Measurements from ENCODE around the gene FAM3C. TPM values are rescaled to one million over a fixed set of nuclear protein-coding genes. Genes with fewer than 3 reads are reported as not detected.
A peak's percentile ranks its signal among the peaks of the same experiment; 100 is the strongest.

The FAM3C gene
- polyA plus RNA-seq, 1 experiment, result 48.7 TPM

DNA sequence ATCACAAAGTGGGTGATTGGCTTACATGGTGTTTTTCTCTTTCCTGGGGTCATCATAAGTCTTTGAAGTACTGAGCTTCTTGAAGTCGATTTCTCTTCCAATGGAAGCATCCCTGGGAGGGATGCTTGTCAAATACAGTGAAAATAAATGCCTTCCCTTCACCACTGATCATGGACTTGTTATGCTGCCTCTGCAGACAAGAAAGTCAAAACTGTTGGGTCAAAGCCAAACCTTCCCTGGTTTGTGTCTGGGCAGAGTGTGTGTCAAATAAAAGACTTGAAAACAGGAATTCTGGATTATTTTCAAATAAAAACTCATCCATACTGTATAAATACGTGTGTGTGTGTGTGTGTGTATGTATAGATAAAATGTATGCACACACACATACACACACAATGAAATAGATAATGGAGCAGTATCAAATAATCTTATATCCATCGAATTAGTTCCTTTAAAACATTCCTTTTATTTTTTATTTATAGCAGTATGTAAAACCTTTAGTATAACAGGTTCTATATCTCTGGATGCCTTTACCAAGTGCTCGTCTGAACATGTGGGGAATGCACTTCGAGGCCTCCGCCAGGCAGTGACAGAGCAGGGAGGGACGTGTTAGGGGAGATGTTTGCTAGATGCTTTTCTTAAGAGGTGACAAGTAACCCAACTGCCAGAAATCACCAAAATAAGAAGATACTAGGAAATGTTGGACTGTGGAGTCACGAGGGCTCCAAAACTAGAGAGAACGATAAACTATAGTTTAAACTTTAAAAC, 94.5 kb downstream of the FAM3C start:
- Histone ChIP-seq H3K4me3 (ENCODE audit: low read depth, low read length) (no peak overlapping the region), H3K9me3 (ENCODE audit: control insufficient read depth, insufficient read depth, low read length) (no peaks in the 10 kb centered on the region), H3K27me3 (ENCODE audit: control insufficient read depth, insufficient read depth, low read length) (no peaks in the 10 kb centered on the region), H3K27ac (ENCODE audit: low read depth, low read length) (peak overlapping the region; percentile 66)
- no peak for DNase-seq (ENCODE audit: low read depth, low spot score)
- POLR2A ChIA-PET, result no interaction called here
- TF ChIP-seq, protein P1, sequence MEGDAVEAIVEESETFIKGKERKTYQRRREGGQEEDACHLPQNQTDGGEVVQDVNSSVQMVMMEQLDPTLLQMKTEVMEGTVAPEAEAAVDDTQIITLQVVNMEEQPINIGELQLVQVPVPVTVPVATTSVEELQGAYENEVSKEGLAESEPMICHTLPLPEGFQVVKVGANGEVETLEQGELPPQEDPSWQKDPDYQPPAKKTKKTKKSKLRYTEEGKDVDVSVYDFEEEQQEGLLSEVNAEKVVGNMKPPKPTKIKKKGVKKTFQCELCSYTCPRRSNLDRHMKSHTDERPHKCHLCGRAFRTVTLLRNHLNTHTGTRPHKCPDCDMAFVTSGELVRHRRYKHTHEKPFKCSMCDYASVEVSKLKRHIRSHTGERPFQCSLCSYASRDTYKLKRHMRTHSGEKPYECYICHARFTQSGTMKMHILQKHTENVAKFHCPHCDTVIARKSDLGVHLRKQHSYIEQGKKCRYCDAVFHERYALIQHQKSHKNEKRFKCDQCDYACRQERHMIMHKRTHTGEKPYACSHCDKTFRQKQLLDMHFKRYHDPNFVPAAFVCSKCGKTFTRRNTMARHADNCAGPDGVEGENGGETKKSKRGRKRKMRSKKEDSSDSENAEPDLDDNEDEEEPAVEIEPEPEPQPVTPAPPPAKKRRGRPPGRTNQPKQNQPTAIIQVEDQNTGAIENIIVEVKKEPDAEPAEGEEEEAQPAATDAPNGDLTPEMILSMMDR (IDR thresholded peaks at IDR 0.05; ENCODE audit: low read depth, low read length), result no peak
- CTCF ChIA-PET, result no interaction called here

DNA sequence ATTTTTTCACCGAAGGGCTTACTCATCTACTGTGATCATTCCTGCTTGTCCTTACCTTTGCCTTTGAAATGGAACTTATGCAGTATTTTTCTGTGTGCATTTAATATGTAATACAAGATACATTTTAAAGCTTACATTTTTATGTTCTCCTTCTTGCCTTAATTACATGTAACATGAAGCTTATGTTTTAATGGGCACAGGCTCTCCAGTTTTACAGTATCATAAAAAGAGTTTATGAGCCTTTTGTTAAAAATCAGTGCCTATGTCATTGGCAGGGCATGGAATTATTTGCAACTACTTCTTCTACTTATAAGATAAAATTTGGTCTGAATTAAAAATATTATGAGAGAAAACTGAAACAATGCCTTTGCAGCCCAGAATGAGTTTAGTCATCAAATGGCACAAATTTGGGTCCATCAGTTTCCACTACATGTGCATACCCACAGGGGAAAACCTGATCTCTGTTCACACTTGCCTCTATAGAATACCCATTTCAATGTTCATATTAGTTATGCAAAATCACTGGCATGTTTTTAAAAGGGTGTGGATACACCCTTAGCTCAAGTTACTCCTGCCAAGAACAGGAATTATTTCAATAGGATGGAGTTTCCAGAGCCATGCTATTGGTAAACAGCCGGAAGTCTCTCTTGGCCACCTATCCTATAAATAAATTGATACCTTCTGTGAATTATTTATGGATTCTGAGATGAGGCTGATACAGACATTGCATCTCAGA, 95.3 kb downstream of the FAM3C start:
- ChIA-PET POLR2A (no interaction called here), CTCF (interaction anchor here (0.9 kb wide), 1 partner anchor 193 kb away, joined by 3 read pairs; no protein-coding TSS in a partner anchor)
- Histone ChIP-seq H3K27ac (ENCODE audit: low read depth, low read length) (no peak overlapping the region), H3K9me3 (ENCODE audit: control insufficient read depth, insufficient read depth, low read length) (no peaks in the 10 kb centered on the region), H3K4me3 (ENCODE audit: low read depth, low read length) (no peak overlapping the region), H3K27me3 (ENCODE audit: control insufficient read depth, insufficient read depth, low read length) (no peaks in the 10 kb centered on the region)
- TF ChIP-seq, protein P1 (IDR thresholded peaks at IDR 0.05; ENCODE audit: low read depth, low read length), result no peak
- DNase-seq (ENCODE audit: low read depth, low spot score), result no peak

Other genes starting within 250 kb of the FAM3C start
- 0.89 and 1.4 TPM in 2 replicates for gene WNT16, start 67.3 kb downstream of the FAM3C start, polyA plus RNA-seq (2011; rRNA removed)

Measured in AG04450 (cell line).